Mammary epithelial cell (primary cell): ENCODE data around the gene KRT38.

Source experiments
- EZH2 ChIP-seq: IDR thresholded peaks from 2 replicates; pipeline ENCODE4 v1.6.1; 2012; ENCODE audit warnings: low read length, inconsistent platforms, borderline replicate concordance
- TF ChIP-seq, protein P1 (sequence below), 2 donors: IDR thresholded peaks in 1 of 2; conservative IDR thresholded peaks in 1 of 2; 2 replicates each; pipeline ENCODE4 v1.5.1; 2011 to 2012; ENCODE audit warnings: inconsistent platforms in 2 of 2, low read length in 2 of 2, mild to moderate bottlenecking in 2 of 2, control low read depth in 1 of 2, low read depth in 1 of 2; ENCODE audit not compliant: insufficient read depth in 1 of 2; ENCODE audit errors: extremely low read depth in 1 of 2

DNA sequence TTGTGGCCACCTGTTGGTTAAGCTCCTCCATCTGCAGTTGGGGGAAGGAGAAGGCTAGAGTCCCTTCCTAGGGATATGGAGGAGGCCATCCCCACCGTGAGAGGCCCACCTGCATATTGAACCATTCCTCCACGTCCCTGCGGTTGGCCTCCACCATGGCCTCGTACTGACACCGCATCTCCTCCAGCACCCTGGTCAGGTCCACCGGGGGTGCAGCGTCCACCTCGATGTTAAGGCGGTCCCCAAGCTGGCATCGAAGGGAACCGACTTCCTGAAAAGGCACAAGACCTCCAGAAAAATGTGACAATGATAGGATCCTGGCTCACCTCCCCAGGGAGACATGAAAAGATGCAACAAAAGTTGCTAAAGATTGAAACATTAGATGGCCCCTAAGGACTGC lies 23.4 kb upstream of the KRT38 start:
- TF ChIP-seq, protein P1, sequence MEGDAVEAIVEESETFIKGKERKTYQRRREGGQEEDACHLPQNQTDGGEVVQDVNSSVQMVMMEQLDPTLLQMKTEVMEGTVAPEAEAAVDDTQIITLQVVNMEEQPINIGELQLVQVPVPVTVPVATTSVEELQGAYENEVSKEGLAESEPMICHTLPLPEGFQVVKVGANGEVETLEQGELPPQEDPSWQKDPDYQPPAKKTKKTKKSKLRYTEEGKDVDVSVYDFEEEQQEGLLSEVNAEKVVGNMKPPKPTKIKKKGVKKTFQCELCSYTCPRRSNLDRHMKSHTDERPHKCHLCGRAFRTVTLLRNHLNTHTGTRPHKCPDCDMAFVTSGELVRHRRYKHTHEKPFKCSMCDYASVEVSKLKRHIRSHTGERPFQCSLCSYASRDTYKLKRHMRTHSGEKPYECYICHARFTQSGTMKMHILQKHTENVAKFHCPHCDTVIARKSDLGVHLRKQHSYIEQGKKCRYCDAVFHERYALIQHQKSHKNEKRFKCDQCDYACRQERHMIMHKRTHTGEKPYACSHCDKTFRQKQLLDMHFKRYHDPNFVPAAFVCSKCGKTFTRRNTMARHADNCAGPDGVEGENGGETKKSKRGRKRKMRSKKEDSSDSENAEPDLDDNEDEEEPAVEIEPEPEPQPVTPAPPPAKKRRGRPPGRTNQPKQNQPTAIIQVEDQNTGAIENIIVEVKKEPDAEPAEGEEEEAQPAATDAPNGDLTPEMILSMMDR (conservative IDR thresholded peaks at IDR 0.05 in 1 of 2, IDR thresholded peaks at IDR 0.05 in 1 of 2; ENCODE audit: extremely low read depth in 1 of 2, insufficient read depth in 1 of 2, low read depth in 1 of 2, low read length in 2 of 2) = no peak
- TF ChIP-seq EZH2 = no peak
